ENCODE results near the gene PHETA1. TPM values are rescaled to one million over a fixed set of nuclear protein-coding genes. Genes with fewer than 3 reads are reported as not detected.

The PHETA1 gene
- total RNA-seq, 5 donors from 2014 or later (not counting 1 experiment from before 2014, with no cell fraction given): 1.4 to 6.2 (median 5.4) TPM

DNA sequence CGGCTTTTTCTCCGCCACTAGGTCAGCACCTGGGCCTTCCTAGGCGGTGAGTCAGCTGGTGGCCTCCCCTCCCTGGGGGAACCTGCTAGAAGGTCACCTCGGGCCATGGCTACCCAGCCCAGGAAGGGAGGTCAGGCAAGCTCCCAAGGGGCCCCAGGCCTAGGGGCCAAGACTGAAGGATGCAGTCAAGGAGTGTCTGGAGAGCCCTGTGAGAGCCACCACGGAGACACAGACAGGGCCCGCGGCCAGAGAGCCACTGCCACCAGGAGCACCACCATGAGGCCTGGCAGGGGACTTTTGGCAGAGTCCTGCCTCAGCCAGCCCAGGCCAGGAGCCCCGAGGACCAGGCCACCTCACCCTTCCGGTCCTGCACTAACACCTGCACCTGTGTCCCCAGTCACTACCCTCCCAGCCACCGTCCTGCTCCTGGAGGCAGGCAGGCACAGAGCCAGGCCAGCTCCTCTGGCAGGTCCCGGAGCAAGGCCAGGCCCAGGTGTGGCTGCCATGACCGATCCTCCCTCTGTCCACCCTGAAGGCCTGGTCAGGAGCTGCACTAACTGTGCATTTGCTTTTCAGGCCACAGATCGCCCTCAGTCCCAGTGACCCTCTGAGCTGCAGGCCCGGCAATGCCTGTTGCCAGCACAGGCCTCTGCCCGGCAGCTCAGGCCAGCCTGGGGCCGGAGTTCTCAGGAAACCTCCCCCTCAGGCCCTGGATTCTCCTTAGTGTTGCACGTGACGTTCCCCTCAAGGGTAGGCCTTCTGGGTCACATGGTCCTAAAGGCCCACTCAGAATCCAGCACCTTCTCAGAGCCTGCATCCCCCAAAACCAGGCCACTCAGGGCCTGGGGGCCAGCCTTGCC, 6.9 kb downstream of the PHETA1 start:
- Mint-ChIP-seq H3K9me3 (no peaks in the 10 kb centered on the region), H3K4me3 (no peak overlapping the region), H3K27me3 (peaks cover 3 to 8% of the 10 kb centered on the region in 2 donors), H3K4me1 (peaks cover 12 to 30% (median 18%) of the 10 kb centered on the region in 3 donors), H3K36me3 (peaks cover 16% of the 10 kb centered on the region), H3K27ac (no peak overlapping the region)
- Histone ChIP-seq H3K4me3 (ENCODE audit: control insufficient read depth in 1 of 2, extremely low read depth in 1 of 2, low read length in 1 of 2) (no peak overlapping the region), H3K4me1 (ENCODE audit: control insufficient read depth in 1 of 2, extremely low read depth in 1 of 2, insufficient read depth in 2 of 2, low read length in 2 of 2) (peaks cover 0 to 12% of the 10 kb centered on the region in 2 experiments), H3K27ac (ENCODE audit: low read length) (no peak overlapping the region), H3K36me3 (ENCODE audit: control insufficient read depth in 2 of 2, extremely low read depth in 1 of 2, insufficient read depth in 1 of 2, low read length in 1 of 2) (no peaks in the 10 kb centered on the region), H3K9me3 (no peaks in the 10 kb centered on the region), H3K27me3 (replicated peaks in 1 of 2; ENCODE audit: control insufficient read depth in 2 of 2, extremely low read depth in 1 of 2, insufficient read depth in 2 of 2, low read length in 1 of 2) (peaks cover 0 to 29% of the 10 kb centered on the region in 2 experiments)
- CTCF ChIA-PET: interaction anchor here (0.6 kb wide), 2 partner anchors 44 to 72 kb away, joined by 3 to 4 read pairs; no protein-coding TSS in a partner anchor
- DNase-seq (no peak), ATAC-seq (replicated peaks in 1 of 4) (no peak)
- WGBS (ENCODE audit: insufficient coverage): 92% methylated on average over 18 of the region's 18 CpGs
- POLR2A ChIA-PET: interaction anchor here in 1 of 2 donors (0.6 kb wide), 1 partner anchor 736 kb away, joined by 3 read pairs; no protein-coding TSS in a partner anchor

DNA sequence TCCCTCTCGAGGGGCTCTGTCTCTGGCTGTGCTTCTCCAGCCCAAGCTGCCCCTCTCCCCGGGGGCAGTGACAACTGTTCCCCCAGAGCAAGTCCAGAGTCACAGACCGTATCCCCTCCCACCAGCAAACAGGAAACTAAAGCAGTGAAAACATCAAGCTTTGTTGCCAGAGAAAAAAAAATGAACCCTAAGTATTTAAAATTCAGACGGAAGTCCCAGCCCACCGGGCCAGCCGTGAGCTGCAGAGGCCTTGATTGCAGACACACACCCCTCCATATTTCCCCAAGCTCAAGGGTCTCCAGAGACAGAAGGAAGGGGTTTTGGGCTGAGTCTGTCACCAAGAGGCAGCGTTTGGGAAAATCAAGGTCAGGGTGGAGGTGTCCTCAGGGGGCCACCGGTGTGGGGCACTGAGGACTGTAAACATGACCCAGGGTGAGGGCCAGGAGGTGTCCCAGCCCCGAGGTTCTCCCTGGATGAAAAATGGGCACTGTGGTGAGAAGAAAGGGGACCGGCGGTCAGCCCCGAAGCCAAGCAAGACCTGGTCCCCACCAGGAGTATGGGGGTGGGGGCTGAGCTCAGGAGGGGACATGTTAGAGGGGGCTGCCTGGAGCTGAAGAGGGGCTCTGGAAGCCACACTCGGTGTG, 7.7 kb downstream of the PHETA1 start:
- Mint-ChIP-seq H3K9me3 (no peaks in the 10 kb centered on the region), H3K4me3 (no peak overlapping the region), H3K36me3 (peaks cover 16% of the 10 kb centered on the region), H3K27me3 (peaks cover 3 to 8% of the 10 kb centered on the region in 2 donors), H3K27ac (no peak overlapping the region), H3K4me1 (peaks cover 9 to 25% (median 10%) of the 10 kb centered on the region in 3 donors)
- ATAC-seq (replicated peaks in 1 of 4) (no peak), DNase-seq (no peak)
- ChIA-PET POLR2A (interaction anchor here in 1 of 2 donors (0.6 kb wide), 1 partner anchor 737 kb away, joined by 3 read pairs; no protein-coding TSS in a partner anchor), CTCF (interaction anchor here (0.6 kb wide), 2 partner anchors 43 to 71 kb away, joined by 3 to 4 read pairs; no protein-coding TSS in a partner anchor)
- WGBS (ENCODE audit: insufficient coverage): 63% methylated on average over 6 of the region's 13 CpGs
- peaks cover 0 to 29% of the 10 kb centered on the region in 2 experiments for H3K27me3 ChIP-seq (replicated peaks in 1 of 2; ENCODE audit: control insufficient read depth in 2 of 2, extremely low read depth in 1 of 2, insufficient read depth in 2 of 2, low read length in 1 of 2)
- no peaks in the 10 kb centered on the region for H3K9me3 ChIP-seq
- H3K27ac ChIP-seq (ENCODE audit: low read length): no peak overlapping the region
- no peak overlapping the region for H3K4me3 ChIP-seq (ENCODE audit: control insufficient read depth in 1 of 2, extremely low read depth in 1 of 2, low read length in 1 of 2)
- no peaks in the 10 kb centered on the region for H3K36me3 ChIP-seq (ENCODE audit: control insufficient read depth in 2 of 2, extremely low read depth in 1 of 2, insufficient read depth in 1 of 2, low read length in 1 of 2)
- peaks cover 0 to 12% of the 10 kb centered on the region in 2 experiments for H3K4me1 ChIP-seq (ENCODE audit: control insufficient read depth in 1 of 2, extremely low read depth in 1 of 2, insufficient read depth in 2 of 2, low read length in 2 of 2)

DNA sequence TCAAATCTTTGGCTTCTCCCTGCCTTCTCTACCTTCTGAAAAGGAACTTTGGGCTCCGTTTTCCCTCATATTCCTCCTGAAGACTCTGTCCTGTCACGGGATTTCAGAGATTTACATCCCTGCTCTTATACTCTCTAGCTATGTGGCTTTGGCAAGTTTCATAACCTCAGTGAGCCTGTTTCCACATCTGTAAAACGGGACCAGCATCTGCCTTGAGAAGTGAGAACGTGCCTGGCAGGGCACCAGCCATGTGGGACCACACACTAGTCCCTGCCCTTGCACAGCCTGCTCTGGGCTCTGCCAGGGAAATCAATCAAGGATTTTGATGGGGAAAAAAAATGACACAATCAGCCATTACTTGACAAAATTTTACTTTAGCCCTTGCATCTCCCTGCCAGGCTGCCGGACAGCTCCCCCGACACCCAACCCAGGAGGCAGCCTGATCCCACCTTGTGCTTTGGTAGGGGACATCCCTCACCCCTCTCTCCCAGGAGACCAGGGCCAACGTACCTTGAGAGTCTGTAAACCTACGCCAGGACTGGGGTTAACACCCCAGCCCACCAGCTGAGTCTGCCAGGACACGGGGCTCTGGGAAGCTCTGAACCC, 8.5 kb downstream of the PHETA1 start:
- ChIA-PET POLR2A (no interaction called here), CTCF (no interaction called here)
- whole genome bisulfite sequencing (ENCODE audit: insufficient coverage): 80% methylated on average over 7 of the region's 9 CpGs
- H3K27me3 Mint-ChIP-seq: peaks cover 3 to 8% of the 10 kb centered on the region in 2 donors
- H3K27me3 ChIP-seq (replicated peaks in 1 of 2; ENCODE audit: control insufficient read depth in 2 of 2, extremely low read depth in 1 of 2, insufficient read depth in 2 of 2, low read length in 1 of 2): peaks cover 0 to 29% of the 10 kb centered on the region in 2 experiments
- no peak overlapping the region for H3K4me3 ChIP-seq (ENCODE audit: control insufficient read depth in 1 of 2, extremely low read depth in 1 of 2, low read length in 1 of 2)
- no peaks in the 10 kb centered on the region for H3K9me3 ChIP-seq
- H3K4me3 Mint-ChIP-seq: no peak overlapping the region
- DNase-seq: no peak
- H3K4me1 Mint-ChIP-seq: peaks cover 9 to 24% (median 10%) of the 10 kb centered on the region in 3 donors
- H3K4me1 ChIP-seq (ENCODE audit: control insufficient read depth in 1 of 2, extremely low read depth in 1 of 2, insufficient read depth in 2 of 2, low read length in 2 of 2): peaks cover 0 to 12% of the 10 kb centered on the region in 2 experiments
- H3K36me3 Mint-ChIP-seq: peaks cover 16% of the 10 kb centered on the region
- no peak overlapping the region for H3K27ac ChIP-seq (ENCODE audit: low read length)
- ATAC-seq (replicated peaks in 1 of 4): no peak
- no peaks in the 10 kb centered on the region for H3K9me3 Mint-ChIP-seq
- H3K27ac Mint-ChIP-seq: no peak overlapping the region
- H3K36me3 ChIP-seq (ENCODE audit: control insufficient read depth in 2 of 2, extremely low read depth in 1 of 2, insufficient read depth in 1 of 2, low read length in 1 of 2): no peaks in the 10 kb centered on the region

DNA sequence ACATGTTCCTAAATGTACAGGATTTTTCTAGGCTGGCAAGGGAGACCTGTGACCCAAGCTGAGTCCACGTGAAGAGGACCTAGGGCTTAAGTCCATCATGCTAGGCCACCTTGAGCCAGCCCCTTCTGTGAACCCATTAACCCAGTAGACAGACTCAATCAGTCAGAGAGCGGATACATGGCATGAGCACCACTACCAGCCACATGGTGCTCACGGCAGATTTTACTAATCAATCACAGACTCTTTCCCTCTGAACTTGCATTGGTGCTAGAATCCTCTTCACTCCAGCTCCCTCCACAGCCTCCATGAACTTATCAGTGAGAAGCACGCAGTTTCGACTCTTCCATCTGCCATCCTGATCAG, 9.0 kb downstream of the PHETA1 start:
- Histone ChIP-seq H3K4me1 (ENCODE audit: control insufficient read depth in 1 of 2, extremely low read depth in 1 of 2, insufficient read depth in 2 of 2, low read length in 2 of 2) (peaks cover 0 to 12% of the 10 kb centered on the region in 2 experiments), H3K27ac (ENCODE audit: low read length) (no peak overlapping the region), H3K4me3 (ENCODE audit: control insufficient read depth in 1 of 2, extremely low read depth in 1 of 2, low read length in 1 of 2) (no peak overlapping the region), H3K36me3 (ENCODE audit: control insufficient read depth in 2 of 2, extremely low read depth in 1 of 2, insufficient read depth in 1 of 2, low read length in 1 of 2) (no peaks in the 10 kb centered on the region), H3K9me3 (no peaks in the 10 kb centered on the region), H3K27me3 (replicated peaks in 1 of 2; ENCODE audit: control insufficient read depth in 2 of 2, extremely low read depth in 1 of 2, insufficient read depth in 2 of 2, low read length in 1 of 2) (peaks cover 0 to 29% of the 10 kb centered on the region in 2 experiments)
- Mint-ChIP-seq H3K27ac (no peak overlapping the region), H3K4me1 (peaks cover 9 to 24% (median 10%) of the 10 kb centered on the region in 3 donors), H3K4me3 (no peak overlapping the region), H3K36me3 (peaks cover 16% of the 10 kb centered on the region), H3K9me3 (no peaks in the 10 kb centered on the region), H3K27me3 (peaks cover 3 to 8% of the 10 kb centered on the region in 2 donors)
- DNase-seq: no peak
- ChIA-PET CTCF (no interaction called here), POLR2A (no interaction called here)
- 90% methylated on average over 5 of the region's 5 CpGs for WGBS (ENCODE audit: insufficient coverage)
- no peak for ATAC-seq (replicated peaks in 1 of 4)

DNA sequence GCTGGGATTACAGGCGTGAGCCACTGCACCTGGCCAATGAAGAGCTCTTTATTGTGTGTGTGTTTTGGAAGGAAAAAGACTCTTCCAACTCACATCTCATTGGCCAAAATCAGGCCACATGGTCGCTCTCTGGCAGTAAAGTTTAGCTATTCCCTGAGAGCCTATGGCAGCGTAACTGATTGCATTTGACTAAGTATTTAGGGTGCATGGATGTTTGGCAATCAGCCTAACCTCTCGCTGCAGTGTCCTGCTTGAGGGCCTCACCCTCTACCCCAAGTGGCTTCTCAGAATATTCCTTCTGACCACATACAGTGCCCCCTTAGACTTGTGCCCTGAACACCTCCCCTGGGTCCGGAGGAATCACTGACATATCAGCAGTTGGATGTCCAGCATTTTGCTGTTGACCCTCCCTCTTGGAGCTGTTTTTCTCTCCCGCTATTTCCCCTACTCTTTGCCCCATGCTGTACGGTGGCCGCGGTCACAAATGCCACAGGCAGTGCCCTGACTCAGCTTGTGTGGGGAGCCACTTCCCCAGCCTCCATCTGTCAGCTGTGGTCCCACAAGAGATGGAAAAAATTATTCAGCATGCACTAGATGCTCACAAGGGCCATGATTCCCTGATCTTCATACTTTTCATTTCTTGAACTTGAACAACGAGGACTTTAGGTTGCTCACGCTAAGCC, 9.5 kb downstream of the PHETA1 start:
- CTCF ChIA-PET: interaction anchor here in 1 of 2 donors (0.7 kb wide), 2 partner anchors 90 to 395 kb away, joined by 3 to 4 read pairs; no protein-coding TSS in a partner anchor
- H3K27ac Mint-ChIP-seq: no peak overlapping the region
- ATAC-seq (replicated peaks in 1 of 4): no peak

More for the DNA sequence above, 9.5 kb downstream of the PHETA1 start:
- 15% methylated on average over 7 of the region's 11 CpGs for WGBS (ENCODE audit: insufficient coverage)
- H3K27me3 ChIP-seq (replicated peaks in 1 of 2; ENCODE audit: control insufficient read depth in 2 of 2, extremely low read depth in 1 of 2, insufficient read depth in 2 of 2, low read length in 1 of 2): peaks cover 0 to 29% of the 10 kb centered on the region in 2 experiments
- Mint-ChIP-seq H3K4me1 (peaks cover 9 to 24% (median 10%) of the 10 kb centered on the region in 3 donors), H3K4me3 (no peak overlapping the region), H3K27me3 (peaks cover 3 to 8% of the 10 kb centered on the region in 2 donors), H3K9me3 (no peaks in the 10 kb centered on the region), H3K36me3 (peaks cover 16% of the 10 kb centered on the region)
- POLR2A ChIA-PET: no interaction called here
- H3K9me3 ChIP-seq: no peaks in the 10 kb centered on the region
- no peaks in the 10 kb centered on the region for H3K36me3 ChIP-seq (ENCODE audit: control insufficient read depth in 2 of 2, extremely low read depth in 1 of 2, insufficient read depth in 1 of 2, low read length in 1 of 2)
- no peak overlapping the region for H3K27ac ChIP-seq (ENCODE audit: low read length)
- H3K4me3 ChIP-seq (ENCODE audit: control insufficient read depth in 1 of 2, extremely low read depth in 1 of 2, low read length in 1 of 2): no peak overlapping the region
- peaks cover 0 to 12% of the 10 kb centered on the region in 2 experiments for H3K4me1 ChIP-seq (ENCODE audit: control insufficient read depth in 1 of 2, extremely low read depth in 1 of 2, insufficient read depth in 2 of 2, low read length in 2 of 2)
- peak in 1 of 35 experiments; percentile 13 for DNase-seq
